RKO (cell line): ENCODE results near the gene LITAFD.
A peak's percentile ranks its signal among the peaks of the same experiment; 100 is the strongest.
"Not testable (repeated sequence)": the region's sequence is repeated elsewhere in the genome, so short reads cannot be mapped to it uniquely, and the experiment has no call there.

Experiments
- DNase-seq: peaks from one replicate; pipeline ENCODE4 v3.0.0-alpha.2; 2016; ENCODE audit warnings: low spot score

LITAFD gene

DNA sequence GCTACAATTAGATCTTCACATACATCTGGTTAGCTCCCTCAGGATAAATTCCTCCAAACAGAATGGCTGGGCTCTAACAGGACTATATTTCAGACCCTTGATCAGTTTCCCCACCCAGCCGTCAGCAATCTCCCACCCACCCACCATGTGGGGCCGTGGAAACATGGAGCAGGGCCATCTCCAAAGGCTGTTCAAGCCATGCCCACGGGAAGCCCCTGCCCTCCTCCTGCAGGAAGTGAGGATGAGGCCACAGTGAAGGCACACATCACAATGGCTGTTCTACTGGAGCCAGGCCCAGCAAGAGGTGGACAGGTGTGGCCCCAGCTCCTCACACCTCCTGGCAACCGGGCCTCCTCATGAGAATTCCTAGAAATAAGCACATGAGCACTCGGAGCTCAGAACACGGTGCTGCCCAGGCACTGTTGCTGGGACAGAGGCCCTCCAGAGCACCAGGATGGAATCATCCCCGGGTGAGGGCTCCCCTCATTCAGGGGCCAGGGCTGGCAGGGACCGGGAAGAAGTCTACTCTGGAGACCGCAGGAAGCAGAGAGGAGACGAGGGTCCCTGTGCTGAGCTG is at the start of gene LITAFD:
LITAFD (plus strand) TSS at position 311 of the 577 bp plus-strand sequence. CDS start 2,005 bp downstream, outside the sequence.
- DNase-seq: no peak

DNA sequence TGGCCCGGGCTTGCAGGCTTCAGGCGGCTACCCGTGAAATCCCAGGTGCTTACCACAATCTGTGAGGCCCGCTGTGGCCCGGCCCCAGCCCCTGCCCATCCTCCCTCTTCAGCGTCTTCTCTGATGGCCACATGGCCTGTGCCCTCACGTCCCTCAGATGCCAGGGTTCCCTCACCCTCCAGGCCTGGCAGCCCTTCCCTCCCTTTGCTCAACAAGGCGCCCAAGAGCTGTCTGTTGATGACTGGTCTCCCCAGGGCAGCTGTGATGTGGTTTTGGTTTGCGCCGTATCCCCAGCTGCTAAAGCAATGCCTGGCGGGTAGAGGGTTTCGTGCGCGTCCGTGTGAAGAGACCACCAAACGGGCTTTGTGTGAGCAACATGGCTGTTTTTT is 49.4 kb upstream of the LITAFD start:
- DNase-seq: no peak

- DNase-seq: not testable (repeated sequence)
These were observed 45.4 kb upstream of the LITAFD start for GRCh38 chr16:8836797-8837196.

GRCh38 chr16:8837594-8837993 is 44.6 kb upstream of the LITAFD start:
- DNase-seq: not testable (repeated sequence)

DNA sequence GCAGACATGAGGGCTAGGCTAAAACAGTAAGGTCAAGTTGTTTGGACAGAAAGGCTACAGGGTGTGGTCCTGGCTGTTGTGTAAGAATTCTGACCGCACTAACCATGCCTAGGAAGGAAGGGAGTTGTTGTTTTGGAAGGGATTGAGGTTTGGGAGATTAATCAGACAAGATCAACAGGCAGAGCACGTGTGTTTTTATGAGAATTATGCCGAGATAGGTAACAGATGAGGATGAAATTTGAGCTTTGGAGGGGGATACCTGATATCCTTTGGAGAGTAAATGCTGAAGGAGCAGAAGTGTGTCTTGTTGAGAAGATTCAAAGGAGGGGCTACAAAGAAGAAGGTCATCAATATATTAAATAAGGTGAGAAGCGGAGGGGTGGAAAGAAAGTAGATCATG is 40.1 kb upstream of the LITAFD start:
- not testable (repeated sequence) for DNase-seq

DNA sequence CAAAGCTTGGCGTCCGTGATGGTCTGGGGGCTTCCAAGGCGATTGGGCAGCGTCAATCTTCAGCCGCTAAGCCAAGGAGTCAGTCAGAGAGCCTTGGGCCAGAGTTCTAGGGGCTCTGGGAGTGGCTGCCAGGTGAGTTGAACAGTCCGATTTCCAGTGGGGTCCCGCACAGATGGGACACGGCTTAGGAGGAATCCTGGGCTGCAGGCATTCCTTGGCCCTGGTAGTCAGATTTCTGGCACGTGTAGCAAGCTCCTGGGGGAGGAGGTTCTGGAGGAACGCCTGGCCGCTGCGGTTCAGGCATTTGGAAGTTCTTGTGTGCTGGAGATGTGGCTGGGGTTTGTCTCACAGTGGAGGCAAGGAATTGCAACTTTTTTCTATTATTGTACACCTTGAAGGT is 38.9 kb upstream of the LITAFD start:
- not testable (repeated sequence) for DNase-seq

DNA sequence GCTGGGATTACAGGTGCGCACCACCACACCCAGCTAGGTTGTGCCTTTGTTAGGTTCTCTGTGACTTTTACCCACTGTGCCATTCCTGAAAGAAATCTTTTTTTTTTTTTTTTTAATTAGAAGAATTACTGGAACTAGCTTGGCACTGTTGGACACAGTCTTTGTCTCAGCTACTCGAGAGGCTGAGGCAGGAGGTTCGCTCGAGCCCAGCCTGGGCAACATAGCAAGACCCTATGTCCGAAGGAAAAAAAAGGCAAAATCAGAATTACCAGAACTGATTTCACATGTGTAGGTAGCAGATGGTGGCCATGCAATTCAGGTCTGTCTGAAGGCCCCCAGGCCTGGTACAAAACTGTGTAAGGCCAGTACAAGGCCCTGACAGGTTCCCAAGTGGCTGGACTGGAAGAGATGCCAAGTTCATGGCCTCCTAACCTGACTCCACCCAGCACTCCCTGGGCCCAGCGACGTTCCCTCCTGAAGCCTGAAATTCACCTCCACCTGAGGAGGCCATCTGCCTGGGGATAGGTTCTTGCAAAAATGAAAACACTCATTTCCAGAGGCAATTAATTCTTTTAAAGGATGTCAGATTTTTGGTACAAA is 36.4 kb upstream of the LITAFD start:
- DNase-seq: no peak

GRCh38 chr16:8846401-8846932 is 35.7 kb upstream of the LITAFD start:
- DNase-seq: no peak

DNA sequence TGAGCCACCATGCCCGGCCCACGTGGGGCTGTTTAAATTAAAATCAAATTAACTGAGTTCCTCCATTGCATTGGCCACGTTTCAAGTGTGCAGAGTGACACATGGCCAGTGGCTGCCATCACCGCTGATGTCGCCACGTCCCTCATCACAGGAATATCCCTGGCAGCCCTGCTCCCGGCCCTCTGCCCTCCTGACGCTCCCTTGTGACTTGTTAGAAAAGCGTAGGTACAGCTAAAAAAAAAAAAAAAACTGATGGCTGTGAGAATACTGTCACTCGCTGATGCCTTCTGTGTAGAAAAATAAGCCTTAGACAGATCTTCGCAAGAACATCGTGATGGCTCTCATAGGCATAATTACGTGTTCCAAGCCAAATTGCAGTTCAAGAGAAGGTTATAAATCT is 35.0 kb upstream of the LITAFD start:
- DNase-seq: no peak

- DNase-seq: no peak
These were observed 34.5 kb upstream of the LITAFD start for GRCh38 chr16:8847623-8848022.

- DNase-seq: no peak
These were observed 33.8 kb upstream of the LITAFD start for GRCh38 chr16:8848231-8848938.

GRCh38 chr16:8848939-8849391 is 33.2 kb upstream of the LITAFD start:
- DNase-seq: peak; percentile 84

DNA sequence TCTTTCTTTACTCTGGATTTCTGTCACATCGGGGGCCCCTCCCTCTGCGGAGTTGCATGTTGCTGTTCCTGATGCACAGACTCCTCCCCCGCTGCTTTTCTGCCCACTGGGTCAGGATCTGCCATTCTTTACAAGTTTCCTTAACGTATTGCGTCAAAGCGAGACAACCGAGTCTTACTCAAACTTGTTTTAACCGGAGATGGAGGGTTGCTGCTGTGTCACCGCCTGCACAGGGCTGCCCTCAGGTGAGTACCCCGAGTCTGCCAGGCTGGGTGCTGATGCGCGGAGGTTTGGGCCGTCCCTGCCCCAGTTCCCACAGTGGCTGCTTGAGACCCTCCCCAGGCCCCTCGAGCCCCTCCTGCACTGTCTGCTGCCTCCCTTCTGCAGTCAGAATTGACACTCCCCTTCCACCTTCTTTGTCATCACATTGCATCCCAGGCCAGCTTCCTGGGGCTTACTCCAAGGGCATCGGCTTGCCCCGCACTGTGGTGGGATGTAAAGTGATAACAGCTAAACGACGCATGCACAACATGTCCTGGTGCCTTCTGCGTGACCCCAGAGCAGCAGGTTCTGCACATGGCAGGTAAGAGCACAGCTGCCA is 32.6 kb upstream of the LITAFD start:
- DNase-seq: no peak

GRCh38 chr16:8850279-8850885 is 31.8 kb upstream of the LITAFD start:
- DNase-seq: peak; percentile 80

GRCh38 chr16:8851761-8852403 is 30.3 kb upstream of the LITAFD start:
- DNase-seq: no peak

DNA sequence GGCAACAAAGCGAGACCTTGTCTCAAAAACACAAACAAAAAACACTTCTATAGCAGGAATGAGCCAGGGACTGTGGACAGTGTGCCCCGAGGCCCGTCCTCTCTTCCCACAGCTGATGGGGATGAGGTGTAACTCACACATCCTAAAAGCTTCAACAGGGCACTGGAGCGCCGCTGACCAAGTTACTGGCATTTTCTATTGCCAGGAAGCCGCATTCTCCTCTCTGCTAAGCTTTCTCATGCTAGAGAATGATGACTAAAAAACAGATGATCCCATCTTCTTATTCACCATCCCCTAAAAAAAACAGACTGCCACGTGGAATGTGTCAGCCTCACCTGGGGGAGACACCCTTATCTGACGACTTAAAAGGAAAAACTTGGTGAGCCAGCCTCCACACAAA is 29.6 kb upstream of the LITAFD start:
- DNase-seq: peak; percentile 27

DNA sequence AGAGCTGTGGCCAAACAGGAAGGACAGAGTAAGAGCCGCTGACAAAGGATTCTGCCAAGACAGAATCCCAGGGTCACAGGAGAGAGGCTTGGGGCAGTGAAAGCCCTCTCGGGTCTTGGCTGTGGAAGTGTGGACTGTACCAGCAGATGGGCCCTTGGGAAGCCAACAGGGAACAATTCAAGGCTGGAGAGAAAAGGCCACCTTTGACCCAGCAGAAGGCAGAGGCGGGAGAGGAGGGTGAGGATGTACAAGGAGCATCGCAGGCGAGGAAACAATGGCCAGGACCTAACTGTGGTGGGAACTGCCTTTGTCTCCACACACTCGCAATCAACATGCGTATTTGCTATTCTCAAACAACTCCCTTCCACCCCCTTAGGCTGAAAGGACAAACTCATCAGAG is 29.0 kb upstream of the LITAFD start:
- DNase-seq: no peak

- DNase-seq: no peak
These were observed 28.5 kb upstream of the LITAFD start for GRCh38 chr16:8853611-8854010.

DNA sequence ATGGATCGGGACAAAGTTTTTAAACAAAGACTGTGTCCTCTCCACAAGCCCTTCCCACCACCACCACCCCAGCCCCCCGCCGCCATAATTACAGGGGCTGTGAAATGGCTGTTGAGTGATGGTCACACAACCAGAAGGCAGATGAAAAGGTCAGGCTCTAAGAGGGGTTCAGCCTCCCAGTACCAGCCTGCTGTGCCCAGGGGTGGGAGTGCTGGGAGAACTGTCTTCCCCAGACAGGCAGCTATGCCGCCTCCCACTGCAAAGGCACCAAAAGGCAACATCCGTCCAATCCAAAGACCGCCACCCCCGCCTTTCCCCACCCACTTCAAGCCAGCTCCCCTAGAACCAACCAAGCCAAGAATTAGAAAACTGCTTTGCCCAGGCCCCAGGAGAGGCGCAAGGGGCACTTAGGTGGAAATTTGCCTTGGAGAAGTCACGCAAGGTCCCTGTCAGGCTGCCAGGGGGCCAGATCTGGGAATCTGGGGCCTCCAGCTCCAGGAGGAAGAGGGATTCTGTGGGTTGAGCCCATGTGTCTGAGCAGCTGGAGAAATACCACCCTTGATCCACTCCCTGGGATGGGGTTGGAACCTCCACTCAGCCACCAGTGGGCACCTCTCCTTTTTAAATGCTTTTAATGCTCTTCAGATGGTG is 27.7 kb upstream of the LITAFD start:
- DNase-seq: no peak

DNA sequence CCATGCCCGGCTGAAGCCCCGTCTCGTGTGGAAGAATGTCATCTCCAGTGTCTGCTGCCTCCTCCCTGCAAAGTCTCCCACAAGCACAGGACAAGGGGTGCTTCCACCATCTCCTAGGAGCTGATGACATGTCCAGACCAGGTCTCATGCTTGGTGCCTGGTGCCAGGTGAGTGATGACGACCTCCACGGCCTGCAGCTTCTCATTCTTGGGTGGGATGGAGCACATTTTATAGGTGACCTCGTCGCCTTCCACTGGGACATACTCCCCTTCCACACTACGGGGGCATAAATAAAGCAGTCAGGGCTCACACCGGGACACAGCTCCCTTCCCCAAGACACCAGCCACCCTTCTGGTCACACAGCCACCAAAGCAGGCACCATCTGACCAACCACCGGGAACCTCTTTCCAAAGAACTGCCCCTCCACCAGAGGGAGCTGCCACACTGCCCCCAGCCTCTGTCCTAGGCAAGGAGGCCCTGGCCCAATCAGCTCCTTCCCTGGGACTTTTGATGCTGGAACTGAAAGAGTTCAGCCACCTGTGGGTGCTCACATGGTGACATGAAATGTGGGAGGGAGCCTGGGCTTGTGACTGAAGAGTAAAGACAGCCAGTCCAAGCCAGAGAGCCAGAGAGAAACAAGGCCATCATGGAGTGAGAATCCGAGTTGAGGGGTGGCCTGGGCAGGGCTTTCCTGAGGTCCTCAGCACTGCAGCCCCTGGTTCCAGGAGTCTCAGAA is 26.9 kb upstream of the LITAFD start:
- no peak for DNase-seq

GRCh38 chr16:8855972-8856371 is 26.2 kb upstream of the LITAFD start:
- DNase-seq: no peak
